Measurements from ENCODE around the gene CPNE8.

CPNE8 gene

DNA sequence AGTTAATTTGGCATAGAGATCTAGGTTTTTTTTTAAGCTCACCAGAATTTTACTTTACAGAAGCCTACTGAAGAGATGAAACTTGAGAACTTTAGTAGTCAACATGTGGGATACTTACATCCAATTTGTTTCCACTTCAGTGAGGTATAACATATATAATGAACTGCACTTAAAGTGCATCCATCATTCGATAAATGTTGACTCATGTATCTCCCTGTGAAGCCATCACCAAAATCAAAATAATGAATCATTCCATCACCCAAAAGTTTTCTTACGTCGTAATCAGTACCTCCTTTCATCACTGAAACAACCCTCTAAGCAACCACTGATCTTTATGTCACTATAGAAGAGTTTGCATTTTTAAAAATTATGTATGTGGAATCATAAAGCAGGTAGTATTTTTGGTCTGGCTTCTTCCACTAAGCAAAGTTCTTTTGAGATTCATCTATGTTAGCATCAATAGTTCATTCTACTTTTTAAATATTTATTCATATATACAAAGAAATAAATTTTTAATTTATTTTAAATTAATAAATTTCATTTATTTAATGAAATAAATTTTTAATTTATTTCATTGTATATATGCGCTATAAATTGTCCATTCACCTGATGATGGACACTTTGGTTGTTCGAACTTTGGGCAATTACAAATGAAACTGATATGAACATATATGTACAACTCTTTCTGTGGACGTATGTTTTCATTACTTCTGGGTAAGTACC, 2.0 kb upstream of the CPNE8 start:
- TF ChIP-seq, protein P1, sequence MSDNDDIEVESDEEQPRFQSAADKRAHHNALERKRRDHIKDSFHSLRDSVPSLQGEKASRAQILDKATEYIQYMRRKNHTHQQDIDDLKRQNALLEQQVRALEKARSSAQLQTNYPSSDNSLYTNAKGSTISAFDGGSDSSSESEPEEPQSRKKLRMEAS (IDR thresholded peaks at IDR 0.05) = no peak
- TF ChIP-seq FOXM1 (IDR thresholded peaks at IDR 0.05; ENCODE audit: borderline replicate concordance, low read depth) = no peak
- no peak for TF ChIP-seq EGR1 (IDR thresholded peaks at IDR 0.05)
- 0 out of 2 replicates have a peak, but pooled peaks have one; percentile 21 for TF ChIP-seq TEAD4 (IDR thresholded peaks at IDR 0.05)
- TF ChIP-seq, protein P2, sequence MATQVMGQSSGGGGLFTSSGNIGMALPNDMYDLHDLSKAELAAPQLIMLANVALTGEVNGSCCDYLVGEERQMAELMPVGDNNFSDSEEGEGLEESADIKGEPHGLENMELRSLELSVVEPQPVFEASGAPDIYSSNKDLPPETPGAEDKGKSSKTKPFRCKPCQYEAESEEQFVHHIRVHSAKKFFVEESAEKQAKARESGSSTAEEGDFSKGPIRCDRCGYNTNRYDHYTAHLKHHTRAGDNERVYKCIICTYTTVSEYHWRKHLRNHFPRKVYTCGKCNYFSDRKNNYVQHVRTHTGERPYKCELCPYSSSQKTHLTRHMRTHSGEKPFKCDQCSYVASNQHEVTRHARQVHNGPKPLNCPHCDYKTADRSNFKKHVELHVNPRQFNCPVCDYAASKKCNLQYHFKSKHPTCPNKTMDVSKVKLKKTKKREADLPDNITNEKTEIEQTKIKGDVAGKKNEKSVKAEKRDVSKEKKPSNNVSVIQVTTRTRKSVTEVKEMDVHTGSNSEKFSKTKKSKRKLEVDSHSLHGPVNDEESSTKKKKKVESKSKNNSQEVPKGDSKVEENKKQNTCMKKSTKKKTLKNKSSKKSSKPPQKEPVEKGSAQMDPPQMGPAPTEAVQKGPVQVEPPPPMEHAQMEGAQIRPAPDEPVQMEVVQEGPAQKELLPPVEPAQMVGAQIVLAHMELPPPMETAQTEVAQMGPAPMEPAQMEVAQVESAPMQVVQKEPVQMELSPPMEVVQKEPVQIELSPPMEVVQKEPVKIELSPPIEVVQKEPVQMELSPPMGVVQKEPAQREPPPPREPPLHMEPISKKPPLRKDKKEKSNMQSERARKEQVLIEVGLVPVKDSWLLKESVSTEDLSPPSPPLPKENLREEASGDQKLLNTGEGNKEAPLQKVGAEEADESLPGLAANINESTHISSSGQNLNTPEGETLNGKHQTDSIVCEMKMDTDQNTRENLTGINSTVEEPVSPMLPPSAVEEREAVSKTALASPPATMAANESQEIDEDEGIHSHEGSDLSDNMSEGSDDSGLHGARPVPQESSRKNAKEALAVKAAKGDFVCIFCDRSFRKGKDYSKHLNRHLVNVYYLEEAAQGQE (IDR thresholded peaks at IDR 0.05; ENCODE audit: low read depth) = no peak
- no peak for TF ChIP-seq RAD21 (IDR thresholded peaks at IDR 0.05; ENCODE audit: low read depth)
- TF ChIP-seq NFIC (IDR thresholded peaks at IDR 0.05) = no peak
- TF ChIP-seq, protein P3, sequence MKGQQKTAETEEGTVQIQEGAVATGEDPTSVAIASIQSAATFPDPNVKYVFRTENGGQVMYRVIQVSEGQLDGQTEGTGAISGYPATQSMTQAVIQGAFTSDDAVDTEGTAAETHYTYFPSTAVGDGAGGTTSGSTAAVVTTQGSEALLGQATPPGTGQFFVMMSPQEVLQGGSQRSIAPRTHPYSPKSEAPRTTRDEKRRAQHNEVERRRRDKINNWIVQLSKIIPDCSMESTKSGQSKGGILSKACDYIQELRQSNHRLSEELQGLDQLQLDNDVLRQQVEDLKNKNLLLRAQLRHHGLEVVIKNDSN (IDR thresholded peaks at IDR 0.05) = no peak
- no peak for TF ChIP-seq TAF1 (IDR thresholded peaks at IDR 0.05; ENCODE audit: low read depth)

DNA sequence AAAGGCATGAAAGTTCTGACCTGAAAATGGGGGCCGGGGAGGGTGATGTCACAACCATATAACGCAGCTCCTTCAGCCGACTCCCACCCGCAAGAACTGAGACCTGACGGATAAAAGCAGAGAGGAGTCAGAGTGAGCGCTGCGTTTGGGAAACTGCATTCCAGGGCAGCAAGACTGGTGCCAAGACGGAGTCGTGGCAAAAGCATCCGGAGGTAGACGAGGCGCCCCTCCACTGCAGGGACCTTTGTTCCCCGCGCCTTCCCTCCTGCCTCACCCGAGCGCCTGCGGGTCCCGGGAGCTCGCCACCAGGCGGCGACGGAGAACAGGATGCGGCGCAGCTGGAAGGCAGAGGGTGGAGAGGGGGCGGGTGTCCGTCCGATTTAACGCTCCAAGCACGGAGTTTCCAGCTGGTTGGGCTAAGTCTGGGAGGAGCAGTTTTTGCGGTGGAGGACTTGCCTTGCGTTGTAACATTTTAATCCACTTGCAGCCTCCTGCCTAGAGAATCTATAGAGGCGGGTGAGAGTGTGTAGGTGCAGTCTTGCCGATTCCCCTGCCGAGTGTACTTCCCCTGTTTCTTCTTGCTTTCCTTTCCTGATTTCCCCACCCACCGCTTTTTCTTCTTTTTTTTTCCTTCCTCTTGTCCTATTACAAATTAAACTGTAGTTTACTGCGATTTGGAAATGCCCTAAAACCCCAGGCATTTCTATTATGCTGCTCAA, 1.2 kb upstream of the CPNE8 start:
- TF ChIP-seq NFIC (IDR thresholded peaks at IDR 0.05) (no peak), TEAD4 (IDR thresholded peaks at IDR 0.05) (peak; percentile 37), TCF12 (IDR thresholded peaks at IDR 0.05; ENCODE audit: low read depth) (peak; percentile 62; the same call in 1 of the 2 replicates), YY1 (IDR thresholded peaks at IDR 0.05; ENCODE audit: low read depth) (peak; percentile 35; the same call in 1 of the 2 replicates), EGR1 (IDR thresholded peaks at IDR 0.05) (peak; percentile 71; the same call in 1 of the 2 replicates), CEBPB (IDR thresholded peaks at IDR 0.05) (no peak), RAD21 (IDR thresholded peaks at IDR 0.05; ENCODE audit: low read depth) (peak; percentile 83), FOXM1 (IDR thresholded peaks at IDR 0.05; ENCODE audit: borderline replicate concordance, low read depth) (no peak), EP300 (IDR thresholded peaks at IDR 0.05; ENCODE audit: borderline replicate concordance) (no peak; the same call in 1 of the 2 replicates), TAF1 (IDR thresholded peaks at IDR 0.05; ENCODE audit: low read depth) (no peak; the same call in 1 of the 2 replicates), ZBTB7A (IDR thresholded peaks at IDR 0.05; ENCODE audit: low read depth) (no peak), CREB1 (IDR thresholded peaks at IDR 0.05; ENCODE audit: low read depth) (no peak)
- TF ChIP-seq, protein P3 (IDR thresholded peaks at IDR 0.05) = no peak
- TF ChIP-seq, protein P1 (IDR thresholded peaks at IDR 0.05) = peak; percentile 70
- TF ChIP-seq, protein P2 (IDR thresholded peaks at IDR 0.05; ENCODE audit: low read depth) = no peak

DNA sequence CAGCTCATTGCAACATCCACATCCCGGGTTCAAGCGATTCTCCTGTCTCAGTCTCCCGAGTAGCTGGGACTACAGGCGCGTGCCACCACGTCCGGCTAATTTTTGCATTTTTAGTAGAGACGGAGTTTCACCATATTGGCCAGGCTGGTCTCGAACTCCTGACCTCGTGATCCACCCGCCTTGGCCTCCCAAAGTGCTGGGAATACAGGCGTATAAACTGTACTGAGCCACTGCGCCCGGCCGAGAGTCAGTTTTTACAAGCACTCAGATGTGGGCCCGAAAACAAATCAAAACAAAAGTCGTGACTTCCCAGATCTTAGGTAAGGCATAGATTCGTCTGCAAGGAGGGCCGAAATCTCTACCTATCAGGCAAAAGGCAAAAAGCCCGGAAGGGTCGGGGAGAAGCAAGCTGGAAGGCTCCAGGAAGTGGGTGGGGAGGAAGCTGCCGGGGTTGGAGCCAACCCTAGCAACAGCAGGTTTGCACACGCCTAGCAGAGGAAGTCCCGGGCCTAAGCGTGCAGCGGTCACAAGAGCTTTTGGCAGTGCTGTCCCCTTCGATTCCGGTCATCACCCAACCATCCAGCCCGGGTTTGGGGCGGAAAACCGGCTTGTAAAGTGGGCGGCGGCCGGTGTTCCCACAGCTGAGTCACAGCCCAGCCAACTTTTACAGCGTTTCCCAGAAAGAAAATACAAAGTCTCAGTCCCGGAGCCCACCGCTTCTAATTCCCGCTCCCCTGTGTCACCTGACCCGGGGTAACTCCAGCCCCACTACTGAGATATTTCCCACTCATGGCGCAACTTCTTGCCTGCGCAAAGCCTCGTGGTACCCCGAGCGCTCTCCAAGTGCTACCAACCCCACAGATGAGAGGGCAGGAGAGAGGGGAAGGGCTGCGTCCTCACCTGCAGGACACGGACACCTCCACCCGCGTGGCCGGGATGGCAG, 583 bp downstream of the CPNE8 start:
- TF ChIP-seq ZBTB7A (IDR thresholded peaks at IDR 0.05; ENCODE audit: low read depth) = no peak

DNA sequence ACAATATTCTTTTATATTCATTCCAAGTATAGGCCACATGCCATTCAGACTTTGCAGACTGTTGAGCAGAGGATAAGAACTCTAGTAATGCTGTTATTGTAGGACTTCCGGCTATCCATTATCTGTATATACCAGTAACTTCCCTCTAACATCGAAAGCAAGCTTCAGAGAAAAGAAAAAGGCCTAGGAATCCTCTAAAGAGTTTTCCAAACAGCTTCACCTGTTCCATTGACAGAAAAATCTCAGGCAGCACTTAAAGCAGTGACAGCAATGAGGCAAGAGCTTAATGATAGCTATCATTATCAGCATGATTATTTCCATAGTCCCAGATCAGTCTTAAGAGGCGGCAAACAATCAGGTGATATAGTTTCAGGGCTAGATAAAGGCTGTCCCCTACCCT, 1.8 kb downstream of the CPNE8 start:
- TF ChIP-seq CEBPB (IDR thresholded peaks at IDR 0.05) (no peak), TAF1 (IDR thresholded peaks at IDR 0.05; ENCODE audit: low read depth) (no peak)

DNA sequence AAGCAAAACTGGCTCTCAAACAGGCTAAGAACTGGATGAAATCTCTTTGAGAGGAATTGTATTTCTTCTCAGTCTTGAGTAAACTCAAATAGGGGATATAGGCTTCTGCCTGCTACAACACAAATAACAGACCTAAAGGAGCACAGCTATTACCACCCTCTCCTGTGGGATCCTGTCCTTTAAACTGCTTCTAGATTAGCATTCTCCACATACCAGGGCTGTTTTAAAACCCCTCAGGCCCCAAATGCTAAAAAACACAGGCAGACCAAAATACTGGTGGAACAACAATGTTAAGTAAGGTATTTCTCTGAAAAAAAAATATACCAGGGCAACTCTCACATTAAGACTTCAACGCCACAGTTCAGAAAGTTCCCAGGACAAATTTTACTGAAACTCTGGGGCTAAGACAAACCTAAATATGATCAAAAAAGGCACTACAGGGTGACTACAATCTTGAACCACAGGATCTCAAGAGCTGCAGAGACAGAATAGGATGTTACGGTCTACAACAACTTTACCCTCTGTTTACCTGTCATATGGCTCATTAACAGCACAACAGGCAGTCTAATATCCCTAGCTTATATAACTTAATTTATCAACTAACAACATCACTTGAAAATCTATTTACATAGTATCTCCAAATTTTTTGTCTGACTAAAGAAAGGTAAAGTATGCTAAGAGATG, 7.2 kb downstream of the CPNE8 start:
- TF ChIP-seq YY1 (IDR thresholded peaks at IDR 0.05; ENCODE audit: low read depth) (no peak), NFIC (IDR thresholded peaks at IDR 0.05) (no peak), EP300 (IDR thresholded peaks at IDR 0.05; ENCODE audit: borderline replicate concordance) (no peak), TEAD4 (IDR thresholded peaks at IDR 0.05) (no peak), RAD21 (IDR thresholded peaks at IDR 0.05; ENCODE audit: low read depth) (no peak), FOXM1 (IDR thresholded peaks at IDR 0.05; ENCODE audit: borderline replicate concordance, low read depth) (no peak), EGR1 (IDR thresholded peaks at IDR 0.05) (no peak), TCF12 (IDR thresholded peaks at IDR 0.05; ENCODE audit: low read depth) (no peak), TAF1 (IDR thresholded peaks at IDR 0.05; ENCODE audit: low read depth) (no peak), ZBTB7A (IDR thresholded peaks at IDR 0.05; ENCODE audit: low read depth) (no peak), CEBPB (IDR thresholded peaks at IDR 0.05) (no peak), CREB1 (IDR thresholded peaks at IDR 0.05; ENCODE audit: low read depth) (no peak)
- TF ChIP-seq, protein P1 (IDR thresholded peaks at IDR 0.05) = no peak
- TF ChIP-seq, protein P3 (IDR thresholded peaks at IDR 0.05) = no peak
- TF ChIP-seq, protein P2 (IDR thresholded peaks at IDR 0.05; ENCODE audit: low read depth) = no peak

Measured in Ishikawa (cell line).